Fibroblast of skin of left quadriceps (primary cell): ENCODE measurements around the gene NCS1.

Experiments
- DNase-seq, 2 experiments: peaks; one replicate each; pipeline ENCODE4 v3.0.0-alpha.2; 2013; ENCODE audit warnings: low read depth in 2 of 2

The NCS1 gene

GRCh38 chr9:130176760-130177159 lies 4.6 kb downstream of the NCS1 start:
- DNase-seq, result no peak

GRCh38 chr9:130177898-130178805 lies 5.9 kb downstream of the NCS1 start:
- DNase-seq, result no peak

- no peak for DNase-seq
These were observed 7.2 kb downstream of the NCS1 start for GRCh38 chr9:130179331-130179907.

- no peak for DNase-seq
These were observed 8.3 kb downstream of the NCS1 start for GRCh38 chr9:130180516-130180915.

GRCh38 chr9:130181678-130182380 lies 9.6 kb downstream of the NCS1 start:
- no peak for DNase-seq

- no peak for DNase-seq
These were observed 10.2 kb downstream of the NCS1 start for GRCh38 chr9:130182381-130182909.

GRCh38 chr9:130183133-130183762 lies 11.0 kb downstream of the NCS1 start:
- peak; percentile 55 to 62 for DNase-seq

- no peak for DNase-seq
These were observed 12.8 kb downstream of the NCS1 start for GRCh38 chr9:130185017-130185416.

GRCh38 chr9:130185490-130186031 lies 13.4 kb downstream of the NCS1 start:
- DNase-seq, result peak; percentile 18 to 29

GRCh38 chr9:130186051-130186450 lies 13.8 kb downstream of the NCS1 start:
- DNase-seq, result no peak

GRCh38 chr9:130186839-130187522 lies 14.8 kb downstream of the NCS1 start:
- DNase-seq, result no peak

- no peak for DNase-seq
These were observed 15.3 kb downstream of the NCS1 start for GRCh38 chr9:130187523-130187846.

- DNase-seq, result no peak
These were observed 16.8 kb downstream of the NCS1 start for GRCh38 chr9:130188860-130189481.

GRCh38 chr9:130189840-130190239 lies 17.6 kb downstream of the NCS1 start:
- DNase-seq, result peak; percentile 36 to 37

GRCh38 chr9:130191068-130191748 lies 19.0 kb downstream of the NCS1 start:
- no peak for DNase-seq

GRCh38 chr9:130191749-130192120 lies 19.5 kb downstream of the NCS1 start:
- no peak for DNase-seq

- no peak for DNase-seq
These were observed 20.3 kb downstream of the NCS1 start for GRCh38 chr9:130192382-130192999.

GRCh38 chr9:130193103-130193502 lies 20.9 kb downstream of the NCS1 start:
- no peak for DNase-seq

GRCh38 chr9:130193531-130194377 lies 21.6 kb downstream of the NCS1 start:
- no peak for DNase-seq
